Stomach (tissue), 4 donors: Measurements from ENCODE around the gene PPP1CA.

Experiments used
- CTCF ChIP-seq, 7 experiments: fragments of 450-650 bp in 4 of 7; fragments of 200-600 bp in 3 of 7; sonication (generic) in 3 of 7; IDR thresholded peaks; one replicate each; pipeline ENCODE4 v1.5.1; 2016 to 2019; ENCODE audit warnings: antibody characterized with exemption in 7 of 7, control low read depth in 2 of 7, mild to moderate bottlenecking in 1 of 7
- EP300 ChIP-seq: sonication (generic); formaldehyde crosslinking; IDR thresholded peaks from one replicate; pipeline ENCODE4 v1.6.1; 2017; ENCODE audit warnings: antibody characterized with exemption
- POLR2A ChIP-seq, 4 donors: fragments of 450-650 bp; IDR thresholded peaks; one replicate each; pipeline ENCODE4 v1.6.1; 2016; ENCODE audit warnings: antibody characterized with exemption in 4 of 4, control low read depth in 2 of 4, mild to moderate bottlenecking in 1 of 4, moderate library complexity in 1 of 4
- POLR2AphosphoS5 ChIP-seq, 3 donors: sonication (generic); formaldehyde crosslinking; IDR thresholded peaks; one replicate each; pipeline ENCODE4 v1.6.1; 2016; ENCODE audit warnings: antibody characterized with exemption in 3 of 3

DNA sequence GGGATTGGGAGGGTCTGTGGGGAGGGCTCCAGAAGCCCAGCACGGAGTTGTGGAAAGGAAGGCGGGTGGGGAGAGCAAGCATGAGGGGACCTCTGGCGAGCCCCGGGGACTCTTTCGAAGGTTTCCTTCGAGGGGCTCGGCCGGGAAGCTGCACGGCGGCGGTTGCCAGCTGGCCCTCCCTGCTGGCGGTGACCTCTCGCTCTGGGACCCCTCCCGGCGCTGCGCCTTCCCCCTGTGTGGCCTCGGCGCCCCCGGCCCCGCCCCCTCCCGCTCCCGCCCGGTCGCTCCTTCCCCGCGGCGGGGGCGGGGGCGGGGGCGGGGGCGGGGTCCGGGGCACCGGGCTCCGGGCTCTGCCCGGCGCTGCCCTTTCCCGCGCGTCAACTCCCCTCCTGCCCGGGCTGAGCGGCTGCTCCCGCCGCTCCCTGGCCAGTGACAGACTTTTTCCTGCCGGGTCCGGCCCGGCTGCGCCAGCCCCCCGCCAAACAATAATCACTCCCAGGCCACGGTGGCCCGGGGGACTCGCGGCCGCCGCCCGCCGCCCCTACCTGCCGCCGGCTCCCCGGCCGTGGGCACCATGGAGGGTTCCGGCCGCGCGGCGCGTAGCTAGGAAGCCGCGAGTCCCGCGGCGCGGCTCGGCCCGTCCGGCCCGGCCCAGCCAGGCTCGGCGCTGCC is 29.2 kb downstream of the PPP1CA start:
- TF ChIP-seq CTCF (IDR thresholded peaks at IDR 0.05), result no peak
- no peak for TF ChIP-seq POLR2A (IDR thresholded peaks at IDR 0.05)
- peak in 1 of 3 donors; percentile 32 for TF ChIP-seq POLR2AphosphoS5 (IDR thresholded peaks at IDR 0.05)
- no peak for TF ChIP-seq EP300
